HEK293 (cell line): ENCODE measurements around the gene KRT4.

ENCODE experiments used
- CTCF ChIA-PET: fragments of 350-600 bp; formaldehyde crosslinking; extraction: SDS; loops from one replicate; lab custom pipeline; 2021; ENCODE audit warnings: antibody characterized with exemption; lab: Yijun Ruan, JAX
- POLR2A ChIA-PET: fragments of 300-600 bp; formaldehyde crosslinking; extraction: SDS; loops from one replicate; lab custom pipeline; 2020; ENCODE audit warnings: antibody characterized with exemption, inconsistent platforms; lab: Yijun Ruan, JAX
- H3K27ac ChIP-seq: fragments of 200-500 bp; sonication (Bioruptor generic); 2 replicates; pipeline ENCODE4 v1.5.1; 2014; ENCODE audit warnings: low read depth, low read length, control low read depth, inconsistent platforms; ENCODE audit errors: extremely low read depth
- H3K36me3 ChIP-seq, 2 experiments: fragments of 200-500 bp in 1 of 2; sonication (Bioruptor generic) in 1 of 2; 1 replicate in 1 of 2; 2 replicates in 1 of 2; pipeline ENCODE4 v1.5.1; 2014 to 2017; ENCODE audit warnings: inconsistent platforms in 2 of 2, low read length in 2 of 2; ENCODE audit not compliant: control insufficient read depth in 2 of 2, insufficient read depth in 1 of 2
- H3K4me1 ChIP-seq: fragments of 200-500 bp; sonication (Bioruptor generic); 2 replicates; pipeline ENCODE4 v1.5.1; 2014; ENCODE audit warnings: mild to moderate bottlenecking, low read length, inconsistent platforms; ENCODE audit not compliant: control insufficient read depth, insufficient read depth
- H3K4me3 ChIP-seq: 2 replicates; pipeline ENCODE4 v1.5.1; 2011; ENCODE audit warnings: low read depth, mild to moderate bottlenecking, control low read depth, low read length, moderate library complexity
- H3K9me3 ChIP-seq: fragments of 200-500 bp; sonication (Bioruptor generic); 2 replicates; pipeline ENCODE4 v1.5.1; 2014; ENCODE audit warnings: low read depth, low read length, inconsistent platforms; ENCODE audit not compliant: control insufficient read depth, insufficient read depth
- HIC1 ChIP-seq: fragments of 450-650 bp; formaldehyde crosslinking; IDR thresholded peaks from 2 replicates; pipeline ENCODE4 v1.5.1; 2016; ENCODE audit warnings: missing biosample characterization, missing genetic modification characterization
- ZBTB7A ChIP-seq: fragments of 450-650 bp; formaldehyde crosslinking; IDR thresholded peaks from 2 replicates; pipeline ENCODE4 v1.5.1; 2016; ENCODE audit warnings: low read depth, missing biosample characterization, missing genetic modification characterization
- ZBTB8A ChIP-seq: fragments of 450-650 bp; formaldehyde crosslinking; IDR thresholded peaks from 2 replicates; pipeline ENCODE4 v1.5.1; 2016; ENCODE audit warnings: missing biosample characterization, missing genetic modification characterization
- ZFHX2 ChIP-seq: fragments of 450-650 bp; formaldehyde crosslinking; conservative IDR thresholded peaks from 2 replicates; pipeline ENCODE4 v1.5.1; 2016; ENCODE audit warnings: missing biosample characterization, missing genetic modification characterization
- ZNF138 ChIP-seq: fragments of 450-650 bp; formaldehyde crosslinking; IDR thresholded peaks from 2 replicates; pipeline ENCODE4 v1.5.1; 2016; ENCODE audit warnings: missing biosample characterization, missing genetic modification characterization, borderline replicate concordance
- ZNF157 ChIP-seq: fragments of 450-650 bp; formaldehyde crosslinking; IDR thresholded peaks from 2 replicates; pipeline ENCODE4 v1.5.1; 2016; ENCODE audit warnings: missing biosample characterization, missing genetic modification characterization
- ZNF24 ChIP-seq: fragments of 450-650 bp; formaldehyde crosslinking; IDR thresholded peaks from 2 replicates; pipeline ENCODE4 v1.5.1; 2016; ENCODE audit warnings: missing biosample characterization, missing genetic modification characterization
- ZNF266 ChIP-seq: fragments of 450-650 bp; formaldehyde crosslinking; IDR thresholded peaks from 2 replicates; pipeline ENCODE4 v1.5.1; 2016; ENCODE audit warnings: missing biosample characterization, missing genetic modification characterization, low read depth
- ZNF544 ChIP-seq: fragments of 450-650 bp; formaldehyde crosslinking; IDR thresholded peaks from 2 replicates; pipeline ENCODE4 v1.5.0; 2017; ENCODE audit warnings: missing biosample characterization, missing genetic modification characterization
- ZNF600 ChIP-seq: fragments of 450-650 bp; formaldehyde crosslinking; IDR thresholded peaks from 2 replicates; pipeline ENCODE4 v1.5.1; 2016; ENCODE audit warnings: missing biosample characterization, missing genetic modification characterization
- ZNF654 ChIP-seq: fragments of 450-650 bp; formaldehyde crosslinking; IDR thresholded peaks from 2 replicates; pipeline ENCODE4 v1.5.1; 2016; ENCODE audit warnings: low read depth, missing biosample characterization, missing genetic modification characterization
- TF ChIP-seq, protein P1 (sequence below): fragments of 450-650 bp; formaldehyde crosslinking; IDR thresholded peaks from 2 replicates; pipeline ENCODE4 v1.5.1; 2016; ENCODE audit warnings: missing biosample characterization, missing genetic modification characterization, borderline replicate concordance
- TF ChIP-seq, protein P2 (sequence below): fragments of 450-650 bp; formaldehyde crosslinking; IDR thresholded peaks from 2 replicates; pipeline ENCODE4 v1.5.1; 2016; ENCODE audit warnings: missing biosample characterization, missing genetic modification characterization
- TF ChIP-seq, protein P3 (sequence below): fragments of 450-650 bp; formaldehyde crosslinking; IDR thresholded peaks from 2 replicates; pipeline ENCODE4 v1.5.1; 2016; ENCODE audit warnings: missing biosample characterization, missing genetic modification characterization

KRT4 gene

GRCh38 chr12:52828156-52828555 lies 14.2 kb upstream of the KRT4 start:
- Histone ChIP-seq H3K36me3 (no peaks in the 10 kb centered on the region), H3K27ac (no peak overlapping the region), H3K9me3 (no peaks in the 10 kb centered on the region), H3K4me1 (no peaks in the 10 kb centered on the region), H3K4me3 (no peak overlapping the region)
- POLR2A ChIA-PET: no interaction called here
- TF ChIP-seq ZBTB8A (tag by site-specific recombination): no peak
- no peak for TF ChIP-seq ZNF544 (tag by site-specific recombination)
- TF ChIP-seq ZNF266 (tag by site-specific recombination): no peak
- TF ChIP-seq, all 188 proteins: peak for 0
- CTCF ChIA-PET: no interaction called here

GRCh38 chr12:52827499-52828090 lies 13.7 kb upstream of the KRT4 start:
- Histone ChIP-seq H3K36me3 (no peaks in the 10 kb centered on the region), H3K4me1 (no peaks in the 10 kb centered on the region), H3K9me3 (no peaks in the 10 kb centered on the region), H3K4me3 (no peak overlapping the region), H3K27ac (no peak overlapping the region)
- POLR2A ChIA-PET: no interaction called here
- TF ChIP-seq ZNF266 (tag by site-specific recombination): no peak
- no peak for TF ChIP-seq ZBTB7A (tag by site-specific recombination)
- TF ChIP-seq ZNF138 (tag by site-specific recombination): no peak
- CTCF ChIA-PET: no interaction called here

DNA sequence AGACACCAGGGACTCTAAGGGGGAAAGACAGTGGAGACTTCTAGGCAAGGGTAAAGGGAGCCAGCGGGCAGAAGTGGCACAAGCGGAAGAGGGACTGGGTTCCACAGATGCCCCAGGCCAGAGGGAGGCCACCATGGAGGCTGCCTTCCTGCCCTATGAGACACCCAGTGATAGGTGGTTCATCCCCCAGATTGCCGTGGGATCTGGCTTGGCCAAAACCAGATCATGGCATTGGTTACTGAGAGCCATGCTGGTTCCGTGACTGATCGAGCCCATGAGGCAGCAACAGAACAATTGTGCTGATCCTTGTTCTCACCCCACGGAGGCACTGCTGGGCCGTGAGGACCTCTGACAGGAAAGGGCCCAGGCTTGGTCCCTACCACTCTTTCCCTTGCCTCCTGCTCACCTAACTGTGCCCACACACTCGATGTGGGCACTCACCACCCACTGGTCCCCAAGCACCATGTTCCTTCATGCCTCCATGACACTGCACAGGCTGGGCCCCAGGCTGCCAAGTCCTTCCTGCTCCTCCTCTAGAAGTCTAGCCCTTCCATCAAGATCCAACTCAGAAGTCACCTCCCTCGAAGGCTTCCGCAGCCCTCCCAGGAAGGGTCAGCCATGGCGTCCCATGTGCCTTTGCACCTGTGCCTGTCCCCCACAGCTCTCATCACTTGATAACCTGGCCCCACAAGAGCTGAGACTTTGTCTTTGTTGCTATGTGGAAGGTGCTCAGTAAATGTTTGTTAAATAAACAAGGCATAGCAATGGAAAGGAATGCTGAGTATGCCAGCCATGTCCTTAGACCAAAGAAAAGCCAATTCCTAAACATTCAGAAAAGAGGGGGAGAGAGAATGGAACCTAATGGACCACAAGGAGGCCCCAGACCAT lies 12.9 kb upstream of the KRT4 start:
- H3K4me3 ChIP-seq: no peak overlapping the region
- H3K4me1 ChIP-seq: no peaks in the 10 kb centered on the region
- no peak overlapping the region for H3K27ac ChIP-seq
- no peaks in the 10 kb centered on the region for H3K9me3 ChIP-seq
- POLR2A ChIA-PET: no interaction called here
- CTCF ChIA-PET: no interaction called here
- TF ChIP-seq ZFHX2 (tag by site-specific recombination) (peak; percentile 44), ZNF157 (tag by site-specific recombination) (no peak)
- H3K36me3 ChIP-seq: no peaks in the 10 kb centered on the region

DNA sequence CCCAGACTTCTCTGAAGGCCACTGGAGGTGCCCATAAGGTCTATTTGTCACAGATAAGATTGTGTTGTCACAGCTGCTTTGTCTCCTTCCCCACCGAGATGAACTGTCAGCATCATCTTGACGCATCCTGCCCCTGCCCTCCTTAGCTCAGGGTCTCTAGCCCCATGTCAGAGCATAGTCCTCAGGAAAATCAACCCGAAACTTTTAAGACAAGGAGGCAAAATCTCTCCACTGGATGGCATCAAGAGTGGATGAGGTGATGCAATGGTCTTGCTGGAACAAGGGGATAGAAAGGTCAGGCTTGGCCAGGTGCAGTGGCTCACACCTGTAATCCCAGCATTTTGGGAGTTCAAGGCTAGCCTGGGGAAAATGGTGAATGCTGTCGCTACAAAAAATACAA lies 12.0 kb upstream of the KRT4 start:
- Histone ChIP-seq H3K4me3 (no peak overlapping the region), H3K36me3 (no peaks in the 10 kb centered on the region), H3K9me3 (no peaks in the 10 kb centered on the region), H3K27ac (no peak overlapping the region), H3K4me1 (no peaks in the 10 kb centered on the region)
- ChIA-PET POLR2A (no interaction called here), CTCF (no interaction called here)
- no peak for TF ChIP-seq HIC1 (tag by site-specific recombination)
- TF ChIP-seq, protein P1, sequence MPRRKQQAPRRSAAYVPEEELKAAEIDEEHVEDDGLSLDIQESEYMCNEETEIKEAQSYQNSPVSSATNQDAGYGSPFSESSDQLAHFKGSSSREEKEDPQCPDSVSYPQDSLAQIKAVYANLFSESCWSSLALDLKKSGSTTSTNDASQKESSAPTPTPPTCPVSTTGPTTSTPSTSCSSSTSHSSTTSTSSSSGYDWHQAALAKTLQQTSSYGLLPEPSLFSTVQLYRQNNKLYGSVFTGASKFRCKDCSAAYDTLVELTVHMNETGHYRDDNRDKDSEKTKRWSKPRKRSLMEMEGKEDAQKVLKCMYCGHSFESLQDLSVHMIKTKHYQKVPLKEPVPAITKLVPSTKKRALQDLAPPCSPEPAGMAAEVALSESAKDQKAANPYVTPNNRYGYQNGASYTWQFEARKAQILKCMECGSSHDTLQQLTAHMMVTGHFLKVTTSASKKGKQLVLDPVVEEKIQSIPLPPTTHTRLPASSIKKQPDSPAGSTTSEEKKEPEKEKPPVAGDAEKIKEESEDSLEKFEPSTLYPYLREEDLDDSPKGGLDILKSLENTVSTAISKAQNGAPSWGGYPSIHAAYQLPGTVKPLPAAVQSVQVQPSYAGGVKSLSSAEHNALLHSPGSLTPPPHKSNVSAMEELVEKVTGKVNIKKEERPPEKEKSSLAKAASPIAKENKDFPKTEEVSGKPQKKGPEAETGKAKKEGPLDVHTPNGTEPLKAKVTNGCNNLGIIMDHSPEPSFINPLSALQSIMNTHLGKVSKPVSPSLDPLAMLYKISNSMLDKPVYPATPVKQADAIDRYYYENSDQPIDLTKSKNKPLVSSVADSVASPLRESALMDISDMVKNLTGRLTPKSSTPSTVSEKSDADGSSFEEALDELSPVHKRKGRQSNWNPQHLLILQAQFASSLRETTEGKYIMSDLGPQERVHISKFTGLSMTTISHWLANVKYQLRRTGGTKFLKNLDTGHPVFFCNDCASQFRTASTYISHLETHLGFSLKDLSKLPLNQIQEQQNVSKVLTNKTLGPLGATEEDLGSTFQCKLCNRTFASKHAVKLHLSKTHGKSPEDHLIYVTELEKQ (tag by site-specific recombination): no peak
- no peak for TF ChIP-seq ZNF654
- no peak for TF ChIP-seq ZNF24 (tag by site-specific recombination)
- TF ChIP-seq, protein P2, sequence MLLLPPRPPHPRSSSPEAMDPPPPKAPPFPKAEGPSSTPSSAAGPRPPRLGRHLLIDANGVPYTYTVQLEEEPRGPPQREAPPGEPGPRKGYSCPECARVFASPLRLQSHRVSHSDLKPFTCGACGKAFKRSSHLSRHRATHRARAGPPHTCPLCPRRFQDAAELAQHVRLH (tag by site-specific recombination): no peak
- TF ChIP-seq, protein P3, sequence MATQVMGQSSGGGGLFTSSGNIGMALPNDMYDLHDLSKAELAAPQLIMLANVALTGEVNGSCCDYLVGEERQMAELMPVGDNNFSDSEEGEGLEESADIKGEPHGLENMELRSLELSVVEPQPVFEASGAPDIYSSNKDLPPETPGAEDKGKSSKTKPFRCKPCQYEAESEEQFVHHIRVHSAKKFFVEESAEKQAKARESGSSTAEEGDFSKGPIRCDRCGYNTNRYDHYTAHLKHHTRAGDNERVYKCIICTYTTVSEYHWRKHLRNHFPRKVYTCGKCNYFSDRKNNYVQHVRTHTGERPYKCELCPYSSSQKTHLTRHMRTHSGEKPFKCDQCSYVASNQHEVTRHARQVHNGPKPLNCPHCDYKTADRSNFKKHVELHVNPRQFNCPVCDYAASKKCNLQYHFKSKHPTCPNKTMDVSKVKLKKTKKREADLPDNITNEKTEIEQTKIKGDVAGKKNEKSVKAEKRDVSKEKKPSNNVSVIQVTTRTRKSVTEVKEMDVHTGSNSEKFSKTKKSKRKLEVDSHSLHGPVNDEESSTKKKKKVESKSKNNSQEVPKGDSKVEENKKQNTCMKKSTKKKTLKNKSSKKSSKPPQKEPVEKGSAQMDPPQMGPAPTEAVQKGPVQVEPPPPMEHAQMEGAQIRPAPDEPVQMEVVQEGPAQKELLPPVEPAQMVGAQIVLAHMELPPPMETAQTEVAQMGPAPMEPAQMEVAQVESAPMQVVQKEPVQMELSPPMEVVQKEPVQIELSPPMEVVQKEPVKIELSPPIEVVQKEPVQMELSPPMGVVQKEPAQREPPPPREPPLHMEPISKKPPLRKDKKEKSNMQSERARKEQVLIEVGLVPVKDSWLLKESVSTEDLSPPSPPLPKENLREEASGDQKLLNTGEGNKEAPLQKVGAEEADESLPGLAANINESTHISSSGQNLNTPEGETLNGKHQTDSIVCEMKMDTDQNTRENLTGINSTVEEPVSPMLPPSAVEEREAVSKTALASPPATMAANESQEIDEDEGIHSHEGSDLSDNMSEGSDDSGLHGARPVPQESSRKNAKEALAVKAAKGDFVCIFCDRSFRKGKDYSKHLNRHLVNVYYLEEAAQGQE (tag by site-specific recombination): no peak
- TF ChIP-seq ZNF600 (tag by site-specific recombination): no peak
